Immature natural killer cell (primary cell): ENCODE data around the gene ATP8A1. TPM values are rescaled to one million over a fixed set of nuclear protein-coding genes. Genes with fewer than 3 reads are reported as not detected.
"Not testable (repeated sequence)": the region's sequence is repeated elsewhere in the genome, so short reads cannot be mapped to it uniquely, and the experiment has no call there.

Experiments used
- DNase-seq, 3 donors: peaks; one replicate each; pipeline ENCODE4 v3.0.0; 2022; ENCODE audit warnings: mixed read lengths in 1 of 3
- H3K27ac Mint-ChIP-seq, 6 donors: one replicate each; pipeline ENCODE4 v1.8.0; 2020; ENCODE audit warnings: mixed read lengths in 6 of 6, mild to moderate bottlenecking in 5 of 6, inconsistent platforms in 4 of 6, moderate library complexity in 3 of 6
- H3K27me3 Mint-ChIP-seq, 3 donors: one replicate each; pipeline ENCODE4 v1.8.0; 2020 to 2021; ENCODE audit warnings: low read depth in 3 of 3, mild to moderate bottlenecking in 3 of 3, mixed read lengths in 3 of 3, moderate library complexity in 3 of 3, inconsistent platforms in 1 of 3
- H3K36me3 Mint-ChIP-seq, 3 donors: one replicate each; pipeline ENCODE4 v1.8.0; 2020; ENCODE audit warnings: mixed read lengths in 3 of 3, inconsistent platforms in 2 of 3, mild to moderate bottlenecking in 2 of 3
- H3K4me1 Mint-ChIP-seq, 2 donors: one replicate each; pipeline ENCODE4 v1.8.0; 2020; ENCODE audit warnings: inconsistent platforms in 2 of 2, mild to moderate bottlenecking in 2 of 2, mixed read lengths in 2 of 2, moderate library complexity in 1 of 2
- H3K4me3 Mint-ChIP-seq, 5 donors: one replicate each; pipeline ENCODE4 v1.8.0; 2020; ENCODE audit warnings: mild to moderate bottlenecking in 5 of 5, mixed read lengths in 5 of 5, inconsistent platforms in 3 of 5, moderate library complexity in 3 of 5
- H3K9me3 Mint-ChIP-seq, 6 donors: one replicate each; pipeline ENCODE4 v1.8.0; 2020; ENCODE audit warnings: mild to moderate bottlenecking in 6 of 6, mixed read lengths in 6 of 6, inconsistent platforms in 4 of 6, moderate library complexity in 3 of 6
- polyA plus RNA-seq, 3 donors: library from polyadenylated mRNA; unstranded; fragments of 300-500 nt; fragmentation: Illumina TruSeq; gene quantifications; one replicate each; pipeline ENCODE4 v1.2.3, GENCODE V29; 2021

Gene ATP8A1
- polyA plus RNA-seq, 3 donors from 2014 or later = 15.3 to 23.0 (median 18.1) TPM

DNA sequence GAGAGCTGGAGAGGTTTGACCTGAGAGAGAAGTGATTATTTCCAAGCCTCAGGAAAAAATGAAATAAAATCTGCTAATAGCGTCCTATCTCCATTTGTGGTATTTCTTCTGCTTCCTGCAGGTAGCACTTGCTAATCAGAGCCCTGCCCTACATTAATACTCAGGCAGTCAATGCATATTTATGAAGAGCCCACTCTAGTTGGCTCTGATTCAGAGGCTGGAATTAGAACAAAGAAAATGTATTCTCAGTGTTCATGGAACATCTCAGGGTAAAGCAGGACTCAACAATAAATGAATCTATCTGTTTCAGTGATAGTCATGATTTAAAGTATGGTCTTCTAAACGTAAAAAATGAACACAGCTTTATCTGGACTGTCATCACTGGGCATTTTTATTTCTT, 1.4 kb upstream of the ATP8A1 start:
- Mint-ChIP-seq H3K27me3 (peaks cover 0 to 8% (median 6%) of the 10 kb centered on the region in 3 donors), H3K36me3 (peaks cover under 1 to 3% (median 1%) of the 10 kb centered on the region in 3 donors), H3K4me3 (peak overlapping the region; percentile 90 to 97 (median 95)), H3K27ac (peak overlapping the region; percentile 67 to 100 (median 96)), H3K4me1 (peaks cover 44 to 45% of the 10 kb centered on the region in 2 donors), H3K9me3 (no peaks in the 10 kb centered on the region)
- DNase-seq = no peak

DNA sequence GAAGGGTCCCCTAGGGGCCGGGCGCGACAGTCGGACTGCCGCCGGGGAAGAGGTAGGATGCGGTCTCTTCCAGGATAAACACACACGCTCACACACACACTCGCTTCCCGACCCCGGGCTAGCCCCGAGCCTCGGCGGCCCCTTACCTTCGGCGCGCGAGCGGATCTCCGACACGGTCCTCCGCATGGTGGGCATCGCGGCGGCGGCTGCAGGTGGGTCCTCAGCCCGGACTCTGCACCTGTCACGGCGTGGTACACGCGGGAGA, 294 bp downstream of the ATP8A1 start:
- peak overlapping the region; percentile 92 to 96 (median 95) for H3K4me3 Mint-ChIP-seq
- H3K36me3 Mint-ChIP-seq = peaks cover 9 to 11% (median 9%) of the 10 kb centered on the region in 3 donors
- H3K27ac Mint-ChIP-seq = peak overlapping the region; percentile 90 to 97 (median 94)
- H3K27me3 Mint-ChIP-seq = peaks cover 0 to 8% (median 6%) of the 10 kb centered on the region in 3 donors
- H3K9me3 Mint-ChIP-seq = peaks cover 0 to 5% (median 0%) of the 10 kb centered on the region in 6 donors
- DNase-seq = no peak
- H3K4me1 Mint-ChIP-seq = peaks cover 53 to 61% of the 10 kb centered on the region in 2 donors

DNA sequence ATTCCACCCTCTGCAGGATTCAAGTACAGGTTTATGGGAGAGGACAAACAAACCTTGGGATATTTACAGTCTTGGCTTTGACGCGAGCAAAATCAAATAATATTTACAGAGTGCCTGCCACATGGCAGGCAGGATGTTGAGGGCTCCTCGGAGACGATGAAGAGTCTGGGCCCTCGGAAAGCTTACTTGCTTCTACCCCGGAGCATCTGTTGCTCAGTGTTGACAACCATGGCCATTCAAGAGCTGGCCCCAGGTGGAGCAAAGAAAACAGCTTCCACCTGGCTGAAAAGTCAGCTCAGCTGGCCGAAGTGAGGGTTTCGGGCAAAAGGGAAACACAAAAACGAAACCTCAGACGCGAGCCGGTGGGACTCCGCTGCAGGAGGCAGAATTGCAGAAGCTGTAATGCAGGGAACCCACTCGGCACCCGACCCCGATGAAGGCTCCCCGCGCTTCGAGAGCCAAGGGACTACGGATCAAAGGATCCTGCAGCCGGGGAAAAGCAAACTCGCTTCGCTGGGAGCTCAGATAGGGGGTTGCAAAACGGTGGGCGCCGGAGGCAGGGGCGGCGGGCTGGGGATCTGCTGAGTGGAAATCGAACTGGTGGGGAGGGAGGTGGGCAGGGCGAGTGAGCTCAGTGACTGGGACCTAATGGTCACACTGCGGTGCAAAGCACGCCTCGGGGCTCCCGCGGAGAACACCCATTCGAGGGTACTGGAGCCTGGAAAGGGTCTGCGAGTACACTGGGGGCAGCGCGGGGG, 805 bp downstream of the ATP8A1 start:
- Mint-ChIP-seq H3K4me3 (peak overlapping the region; percentile 92 to 96 (median 95)), H3K27me3 (peaks cover 0 to 8% (median 6%) of the 10 kb centered on the region in 3 donors), H3K27ac (peak overlapping the region; percentile 90 to 97 (median 94)), H3K36me3 (peaks cover 10 to 12% (median 11%) of the 10 kb centered on the region in 3 donors), H3K4me1 (peaks cover 55 to 67% of the 10 kb centered on the region in 2 donors), H3K9me3 (peaks cover 0 to 5% (median 0%) of the 10 kb centered on the region in 6 donors)
- DNase-seq = peak; percentile 44 to 54 (median 51)

DNA sequence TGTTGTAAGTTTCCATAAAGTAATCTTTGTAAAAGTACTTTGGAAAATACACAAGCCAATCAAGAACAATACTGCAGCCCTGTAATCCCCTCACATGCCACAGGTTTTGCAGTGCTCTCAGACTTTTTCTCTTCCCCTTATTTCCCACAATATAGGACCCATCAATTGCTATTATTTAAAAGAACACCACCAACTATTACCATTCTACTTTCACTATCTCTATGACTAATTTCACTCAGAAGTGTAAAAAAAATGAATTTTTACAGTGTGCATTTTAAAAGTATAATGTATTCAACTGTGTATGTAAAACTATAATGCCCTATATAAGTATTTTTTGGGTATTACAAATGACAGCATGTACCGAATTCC, 1.7 kb downstream of the ATP8A1 start:
- H3K4me1 Mint-ChIP-seq = peaks cover 55 to 75% of the 10 kb centered on the region in 2 donors
- H3K27ac Mint-ChIP-seq = peak overlapping the region; percentile 90 to 97 (median 94)
- H3K9me3 Mint-ChIP-seq = peaks cover 0 to 5% (median 0%) of the 10 kb centered on the region in 6 donors
- peaks cover 0 to 8% (median 6%) of the 10 kb centered on the region in 3 donors for H3K27me3 Mint-ChIP-seq
- peaks cover 14 to 16% (median 14%) of the 10 kb centered on the region in 3 donors for H3K36me3 Mint-ChIP-seq
- H3K4me3 Mint-ChIP-seq = peak overlapping the region; percentile 92 to 96 (median 95)
- no peak for DNase-seq

DNA sequence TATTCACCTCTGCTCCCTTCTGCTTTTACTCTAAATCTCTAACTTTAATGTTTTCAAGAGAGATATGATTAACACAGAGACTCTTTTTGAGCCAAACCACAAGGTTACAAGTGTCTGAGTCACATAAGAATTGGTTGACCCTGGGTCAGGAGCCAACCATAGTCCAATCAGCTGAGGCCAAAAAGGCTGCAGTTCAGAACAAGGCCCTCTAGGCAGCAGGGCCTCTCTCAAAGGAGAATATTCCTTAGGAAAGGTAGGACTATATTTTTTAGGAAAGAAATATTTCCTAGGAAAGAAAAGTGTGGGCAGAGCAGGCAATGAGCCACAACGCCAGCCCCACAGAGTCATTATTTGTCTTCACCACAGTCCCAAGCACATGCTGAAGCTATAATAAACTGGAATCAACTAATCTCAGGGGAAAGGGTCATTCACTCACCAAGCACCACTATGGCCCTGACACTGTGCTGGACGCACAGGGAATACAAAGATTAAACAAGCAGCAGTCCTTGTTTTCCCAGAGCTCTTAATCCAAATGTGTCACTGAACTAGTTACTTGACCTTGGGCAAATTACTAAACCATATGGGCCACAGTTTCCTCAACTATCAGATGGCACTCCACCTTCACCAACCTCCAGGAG, 2.2 kb downstream of the ATP8A1 start:
- Mint-ChIP-seq H3K9me3 (peaks cover 0 to 5% (median 0%) of the 10 kb centered on the region in 6 donors), H3K27me3 (peaks cover 0 to 8% (median 6%) of the 10 kb centered on the region in 3 donors), H3K4me1 (peaks cover 55 to 80% of the 10 kb centered on the region in 2 donors), H3K36me3 (peaks cover 14 to 16% (median 14%) of the 10 kb centered on the region in 3 donors), H3K4me3 (peak overlapping the region; percentile 92 to 96 (median 95)), H3K27ac (peak overlapping the region; percentile 90 to 97 (median 94))
- DNase-seq = no peak

DNA sequence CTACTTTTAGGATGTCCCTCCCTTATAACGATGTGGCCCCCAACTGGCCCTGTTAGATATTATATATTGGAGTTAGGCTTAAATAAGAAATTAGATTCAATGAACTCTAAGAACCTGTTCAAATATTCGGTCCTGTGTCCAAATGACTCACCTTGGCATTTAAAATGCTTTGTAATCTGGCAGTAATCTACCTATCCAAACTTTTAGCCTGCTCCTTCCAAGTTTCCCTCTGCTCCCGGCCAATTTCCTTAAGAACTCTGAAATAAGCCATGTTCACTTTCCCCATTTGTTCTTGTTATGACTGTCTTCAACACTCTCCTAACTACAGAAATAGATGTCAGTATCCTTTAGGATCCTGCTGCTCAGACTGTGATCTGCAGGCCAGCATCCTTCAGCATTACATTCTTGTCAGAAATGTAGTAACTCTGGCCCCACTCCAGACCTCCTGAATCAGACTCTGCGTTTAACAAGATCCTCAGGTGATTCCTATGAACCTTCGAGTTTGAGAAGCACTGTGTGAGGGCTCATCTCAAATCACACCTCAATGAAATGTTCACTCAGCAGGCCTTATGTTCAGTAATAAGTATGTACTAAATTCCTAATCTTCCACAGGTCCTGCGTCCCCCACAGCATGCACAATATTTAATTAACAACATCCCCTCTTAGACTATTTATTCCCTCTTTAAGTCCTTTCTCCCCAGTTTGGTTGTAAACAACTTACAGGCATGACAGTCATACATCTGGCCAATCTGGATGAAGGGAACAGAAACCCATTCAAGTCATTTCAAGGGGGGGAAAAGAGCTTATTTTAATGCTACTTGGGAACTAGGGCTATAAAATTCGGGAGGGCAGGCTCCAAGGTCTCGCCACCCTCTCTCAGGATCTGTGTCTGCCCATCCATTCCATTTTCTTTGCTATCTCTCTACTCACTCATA, 3.0 kb downstream of the ATP8A1 start:
- Mint-ChIP-seq H3K27ac (peak overlapping the region; percentile 37 to 97 (median 94)), H3K4me1 (peaks cover 53 to 89% of the 10 kb centered on the region in 2 donors), H3K36me3 (peaks cover 14 to 16% (median 14%) of the 10 kb centered on the region in 3 donors), H3K4me3 (peak overlapping the region; percentile 92 to 96 (median 95)), H3K9me3 (peaks cover 0 to 5% (median 0%) of the 10 kb centered on the region in 6 donors), H3K27me3 (peaks cover 0 to 8% (median 6%) of the 10 kb centered on the region in 3 donors)
- DNase-seq = no peak

DNA sequence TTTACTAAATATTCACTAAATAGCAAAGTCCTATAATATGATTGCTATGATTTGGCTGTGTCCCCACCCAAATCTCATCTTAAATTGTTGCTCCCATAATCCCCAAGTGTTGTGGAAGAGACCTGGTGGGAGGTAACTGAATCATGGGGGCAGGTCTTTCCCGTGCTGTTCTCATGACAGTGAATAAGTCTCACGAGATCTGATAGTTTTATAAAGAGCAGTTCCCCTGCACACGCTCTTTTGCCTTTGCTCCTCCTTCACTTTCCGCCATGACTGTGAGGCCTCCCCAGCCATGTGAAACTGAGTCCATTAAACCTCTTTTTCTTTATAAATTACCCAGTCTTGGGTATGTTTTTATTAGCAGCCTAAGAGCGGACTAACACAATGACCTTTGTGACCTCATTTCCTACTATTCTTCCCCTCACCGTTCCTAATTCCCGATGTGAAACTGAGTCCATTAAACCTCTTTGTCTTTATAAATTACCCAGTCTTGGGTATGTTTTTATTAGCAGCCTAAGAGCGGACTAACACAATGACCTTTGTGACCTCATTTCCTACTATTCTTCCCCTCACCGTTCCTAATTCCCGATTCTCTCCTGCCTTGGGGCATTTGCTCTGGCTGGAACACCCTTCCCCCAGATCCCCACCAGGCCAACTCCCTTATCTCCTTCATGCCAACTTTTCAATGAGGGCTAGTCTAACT, 4.2 kb downstream of the ATP8A1 start:
- not testable (repeated sequence) for H3K4me3 Mint-ChIP-seq, DNase-seq, H3K9me3 Mint-ChIP-seq, H3K27me3 Mint-ChIP-seq
- Mint-ChIP-seq H3K36me3 (peaks cover 14 to 16% (median 14%) of the 10 kb centered on the region in 3 donors), H3K4me1 (peaks cover 46 to 91% of the 10 kb centered on the region in 2 donors), H3K27ac (peak overlapping the region in 5 of 6 donors; percentile 14 to 97 (median 42))

DNA sequence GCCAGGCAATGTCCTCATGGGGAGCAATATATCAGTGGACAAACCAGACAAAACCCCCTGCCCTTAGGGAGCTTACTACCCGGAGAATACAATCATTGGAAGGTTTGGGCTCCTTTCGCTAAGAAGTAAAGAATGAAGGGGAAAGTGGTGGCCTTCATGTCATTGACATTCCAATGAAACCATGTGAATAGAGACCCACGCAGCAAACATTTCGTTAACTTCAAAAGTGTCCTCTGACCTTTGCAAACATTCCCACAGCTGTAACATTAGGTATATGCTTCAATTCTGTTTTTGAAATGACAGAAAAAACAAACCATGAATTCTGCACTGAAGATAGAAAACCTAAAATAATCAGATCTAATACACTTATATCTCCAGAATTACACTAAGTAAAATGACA, 7.0 kb downstream of the ATP8A1 start:
- Mint-ChIP-seq H3K4me3 (no peak overlapping the region), H3K27me3 (no peaks in the 10 kb centered on the region), H3K9me3 (peaks cover 0 to 5% (median 0%) of the 10 kb centered on the region in 6 donors), H3K4me1 (peaks cover 52 to 100% of the 10 kb centered on the region in 2 donors), H3K36me3 (peaks cover 14 to 16% (median 14%) of the 10 kb centered on the region in 3 donors), H3K27ac (peak overlapping the region in 3 of 6 donors; percentile 10 to 19 (median 18))
- DNase-seq = no peak

DNA sequence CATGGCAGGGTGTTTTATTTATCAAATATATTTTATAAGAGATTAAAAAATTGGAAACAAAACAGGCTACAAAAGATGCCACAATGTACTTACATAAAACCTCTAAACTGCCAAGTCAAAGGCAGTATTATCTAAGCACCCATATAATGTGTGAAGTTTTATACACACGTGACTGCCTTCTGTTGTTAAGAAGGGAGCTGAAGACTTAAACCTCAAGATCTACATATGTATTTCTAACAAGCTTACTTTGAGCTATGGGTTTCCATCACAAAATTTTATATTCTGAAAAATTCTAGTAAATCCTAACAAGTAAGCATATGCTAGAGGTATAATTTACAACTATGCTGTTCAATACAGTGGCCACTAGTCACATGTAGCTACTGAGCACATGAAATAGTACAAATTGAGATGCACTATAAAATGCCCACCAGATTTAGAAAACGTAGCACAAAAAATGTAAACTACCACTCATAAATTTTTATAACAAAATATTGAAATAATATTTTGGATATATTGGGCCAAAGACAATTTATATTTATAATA, 9.8 kb downstream of the ATP8A1 start:
- Mint-ChIP-seq H3K36me3 (peaks cover 7 to 8% (median 7%) of the 10 kb centered on the region in 3 donors), H3K4me1 (peaks cover 57 to 100% of the 10 kb centered on the region in 2 donors), H3K27ac (peak overlapping the region; percentile 17 to 93 (median 91)), H3K4me3 (peak overlapping the region in 3 of 5 donors; percentile 31 to 80 (median 54)), H3K27me3 (peaks cover 0 to 4% (median 0%) of the 10 kb centered on the region in 3 donors), H3K9me3 (no peaks in the 10 kb centered on the region)
- DNase-seq = peak in 2 of 3 donors; percentile 33 to 48

DNA sequence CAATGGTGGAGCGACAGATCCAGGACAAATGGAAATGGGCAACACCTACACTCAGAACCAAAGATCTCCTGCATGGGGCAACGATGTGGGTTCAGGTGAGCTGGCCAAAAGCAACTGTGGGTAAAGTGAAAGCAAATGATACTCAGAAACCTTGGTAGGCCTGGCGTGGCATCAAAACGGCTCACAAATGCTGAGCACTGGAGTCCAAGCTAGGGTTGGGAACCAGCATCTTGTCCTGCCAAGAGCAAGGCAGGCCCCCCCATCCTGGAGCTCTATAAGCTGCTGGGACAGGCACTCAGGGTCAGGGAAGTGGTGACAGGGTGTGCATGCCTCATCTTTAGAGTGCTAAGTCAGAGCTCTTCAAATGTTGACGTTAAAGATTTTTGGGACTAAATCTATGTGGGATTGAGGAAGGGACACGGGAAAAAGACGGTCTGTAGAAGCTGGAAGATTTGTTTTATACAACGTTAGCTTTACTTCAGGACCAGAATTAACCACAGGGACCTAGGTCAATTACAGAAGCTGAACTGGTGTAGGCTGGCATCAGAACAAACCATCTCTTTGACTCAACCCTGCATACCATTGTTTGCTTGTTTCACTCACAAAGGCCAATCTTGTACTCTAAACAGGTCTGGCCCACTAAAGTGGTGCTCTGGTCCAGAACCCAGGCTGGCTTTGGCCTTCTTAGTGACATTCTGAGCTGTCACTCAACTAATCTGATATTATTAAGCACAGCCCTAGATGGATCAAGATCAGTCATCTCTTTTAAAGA, 10.7 kb downstream of the ATP8A1 start:
- DNase-seq = peak in 1 of 3 donors; percentile 27
- Mint-ChIP-seq H3K9me3 (no peaks in the 10 kb centered on the region), H3K36me3 (peaks cover 4 to 5% (median 4%) of the 10 kb centered on the region in 3 donors), H3K27me3 (peaks cover 0 to 4% (median 0%) of the 10 kb centered on the region in 3 donors), H3K4me3 (peak overlapping the region; percentile 45 to 81 (median 55)), H3K4me1 (peaks cover 62 to 100% of the 10 kb centered on the region in 2 donors), H3K27ac (peak overlapping the region; percentile 85 to 93 (median 91))

DNA sequence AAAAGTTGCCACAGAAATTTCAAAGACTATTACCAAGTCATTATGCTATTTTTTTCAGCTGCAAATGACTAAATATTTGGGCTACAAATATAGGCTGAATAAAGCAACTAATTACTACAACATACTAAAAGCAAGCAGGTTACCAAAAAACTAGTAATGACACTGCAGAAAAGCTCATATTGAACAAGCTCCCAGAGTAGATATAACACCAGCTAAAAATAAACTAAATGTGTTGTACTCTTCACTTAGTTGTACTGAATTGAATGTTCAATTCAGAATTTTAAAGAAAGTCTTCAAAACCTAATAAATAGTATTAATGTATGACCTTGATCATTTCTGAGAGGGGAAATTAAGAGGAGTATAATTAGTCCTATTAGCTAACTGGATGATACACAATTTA, 12.0 kb downstream of the ATP8A1 start:
- DNase-seq = no peak
- Mint-ChIP-seq H3K36me3 (no peaks in the 10 kb centered on the region), H3K4me1 (peaks cover 73 to 100% of the 10 kb centered on the region in 2 donors), H3K9me3 (no peaks in the 10 kb centered on the region), H3K27me3 (peaks cover 0 to 4% (median 0%) of the 10 kb centered on the region in 3 donors), H3K4me3 (peak overlapping the region in 1 of 5 donors; percentile 6), H3K27ac (peak overlapping the region in 4 of 6 donors; percentile 4 to 93 (median 55))

DNA sequence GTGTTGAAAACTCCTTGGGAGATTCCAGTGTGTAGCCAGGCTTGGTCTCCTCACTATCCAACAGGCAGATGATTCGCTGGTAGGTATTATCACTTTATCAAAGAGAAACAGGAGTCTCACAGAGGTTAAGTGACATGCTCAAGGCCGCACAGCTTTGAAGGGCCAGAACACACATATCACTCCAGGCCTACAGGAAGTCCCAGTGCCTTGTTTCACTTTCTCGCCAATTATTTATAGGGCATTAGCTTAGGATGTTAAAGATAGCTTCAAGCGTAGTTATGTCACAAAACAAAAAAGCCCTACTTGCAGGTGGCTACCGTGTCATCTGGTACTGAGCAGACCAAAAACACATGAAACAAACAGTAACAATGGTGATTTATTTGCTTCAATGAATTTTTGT, 13.2 kb downstream of the ATP8A1 start:
- no peaks in the 10 kb centered on the region for H3K9me3 Mint-ChIP-seq
- H3K36me3 Mint-ChIP-seq = no peaks in the 10 kb centered on the region
- DNase-seq = peak in 1 of 3 donors; percentile 35
- H3K4me1 Mint-ChIP-seq = peaks cover 85 to 100% of the 10 kb centered on the region in 2 donors
- peaks cover 0 to 6% (median 2%) of the 10 kb centered on the region in 3 donors for H3K27me3 Mint-ChIP-seq
- H3K27ac Mint-ChIP-seq = peak overlapping the region; percentile 47 to 86 (median 71)
- H3K4me3 Mint-ChIP-seq = peak overlapping the region; percentile 5 to 66 (median 63)
